ENCODE results near the gene DDC.
"Not testable (repeated sequence)": the region's sequence is repeated elsewhere in the genome, so short reads cannot be mapped to it uniquely, and the experiment has no call there.

The DDC gene

DNA sequence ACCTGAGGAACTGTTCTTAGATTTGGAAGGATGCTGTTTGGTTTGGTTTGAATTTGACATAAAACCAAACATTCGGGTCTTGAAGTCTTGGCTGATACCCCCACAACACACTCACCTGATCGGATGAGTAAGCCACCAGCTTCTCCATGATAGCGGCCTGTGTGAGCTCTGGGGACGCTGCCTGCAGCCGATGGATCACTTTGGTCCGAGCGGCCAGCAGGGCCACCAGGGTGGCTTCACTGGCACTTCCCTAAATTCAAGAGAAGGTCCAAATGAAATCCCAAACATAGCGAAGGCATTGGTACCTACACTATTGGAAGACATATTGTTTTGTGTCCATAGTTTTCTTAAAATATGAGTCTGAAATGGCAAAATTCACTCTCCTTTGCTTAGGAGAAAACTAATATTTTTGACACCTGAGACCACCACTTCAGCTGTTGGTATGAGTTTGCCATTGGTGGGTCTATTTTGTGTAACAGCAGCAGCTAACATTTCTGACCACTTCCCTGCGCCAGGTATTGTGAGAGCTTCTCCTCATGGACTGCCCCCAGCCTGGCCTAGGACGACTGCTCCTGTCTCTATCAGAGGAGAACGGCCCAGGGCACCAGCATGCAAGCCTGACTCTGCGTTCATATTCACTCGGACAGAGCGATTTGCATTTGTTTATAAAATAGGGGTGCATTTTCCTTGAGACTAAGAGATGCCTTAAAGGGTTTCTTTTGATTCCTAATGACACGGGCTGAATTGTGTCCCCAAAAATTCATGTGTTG, 35.9 kb downstream of the DDC start:
- Histone ChIP-seq H4K20me1 (ENCODE audit: low read depth, low read length) (no peaks in the 10 kb centered on the region), H3K4me3 (ENCODE audit: insufficient read depth, low read length, poor library complexity, severe bottlenecking) (no peak overlapping the region), H3F3A (ENCODE audit: insufficient read depth) (no peaks in the 10 kb centered on the region), H3K36me3 (ENCODE audit: low read length) (no peaks in the 10 kb centered on the region), H3K4me2 (ENCODE audit: low read depth, low read length, poor library complexity, severe bottlenecking) (no peak overlapping the region), H3K27ac (ENCODE audit: low read depth, low read length) (no peak overlapping the region), H3K9me2 (replicated peaks; ENCODE audit: insufficient read depth, low read length) (no peaks in the 10 kb centered on the region), H3K9ac (ENCODE audit: low read length) (no peak overlapping the region), H2AFZ (ENCODE audit: low read depth, low read length, severe bottlenecking) (no peak overlapping the region), H3K79me2 (ENCODE audit: insufficient read depth, low read length) (no peaks in the 10 kb centered on the region), H3K9me3 (ENCODE audit: insufficient read depth, low read length) (no peaks in the 10 kb centered on the region), H3K27me3 (ENCODE audit: low read length) (no peaks in the 10 kb centered on the region)
- TF ChIP-seq EZH2phosphoT487 (conservative IDR thresholded peaks at IDR 0.05; ENCODE audit: low read length), result no peak
- TF ChIP-seq, protein P1, sequence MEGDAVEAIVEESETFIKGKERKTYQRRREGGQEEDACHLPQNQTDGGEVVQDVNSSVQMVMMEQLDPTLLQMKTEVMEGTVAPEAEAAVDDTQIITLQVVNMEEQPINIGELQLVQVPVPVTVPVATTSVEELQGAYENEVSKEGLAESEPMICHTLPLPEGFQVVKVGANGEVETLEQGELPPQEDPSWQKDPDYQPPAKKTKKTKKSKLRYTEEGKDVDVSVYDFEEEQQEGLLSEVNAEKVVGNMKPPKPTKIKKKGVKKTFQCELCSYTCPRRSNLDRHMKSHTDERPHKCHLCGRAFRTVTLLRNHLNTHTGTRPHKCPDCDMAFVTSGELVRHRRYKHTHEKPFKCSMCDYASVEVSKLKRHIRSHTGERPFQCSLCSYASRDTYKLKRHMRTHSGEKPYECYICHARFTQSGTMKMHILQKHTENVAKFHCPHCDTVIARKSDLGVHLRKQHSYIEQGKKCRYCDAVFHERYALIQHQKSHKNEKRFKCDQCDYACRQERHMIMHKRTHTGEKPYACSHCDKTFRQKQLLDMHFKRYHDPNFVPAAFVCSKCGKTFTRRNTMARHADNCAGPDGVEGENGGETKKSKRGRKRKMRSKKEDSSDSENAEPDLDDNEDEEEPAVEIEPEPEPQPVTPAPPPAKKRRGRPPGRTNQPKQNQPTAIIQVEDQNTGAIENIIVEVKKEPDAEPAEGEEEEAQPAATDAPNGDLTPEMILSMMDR (IDR thresholded peaks at IDR 0.05; ENCODE audit: insufficient read depth, low read length, poor library complexity, severe bottlenecking), result no peak

- TF ChIP-seq EZH2phosphoT487 (conservative IDR thresholded peaks at IDR 0.05; ENCODE audit: low read length), result no peak
- TF ChIP-seq, protein P1 (IDR thresholded peaks at IDR 0.05; ENCODE audit: insufficient read depth, low read length, poor library complexity, severe bottlenecking), result no peak
- no peak overlapping the region for H3K27ac ChIP-seq (ENCODE audit: low read depth, low read length)
Measured at GRCh38 chr7:50528266-50529092, 36.7 kb downstream of the DDC start.

GRCh38 chr7:50519350-50519749, 45.9 kb downstream of the DDC start:
- not testable (repeated sequence) for H4K20me1 ChIP-seq (ENCODE audit: low read depth, low read length); H3K9me2 ChIP-seq (replicated peaks; ENCODE audit: insufficient read depth, low read length); H3K27ac ChIP-seq (ENCODE audit: low read depth, low read length); H2AFZ ChIP-seq (ENCODE audit: low read depth, low read length, severe bottlenecking); H3K9me3 ChIP-seq (ENCODE audit: insufficient read depth, low read length); H3K36me3 ChIP-seq (ENCODE audit: low read length); H3K9ac ChIP-seq (ENCODE audit: low read length); H3K79me2 ChIP-seq (ENCODE audit: insufficient read depth, low read length); H3K4me2 ChIP-seq (ENCODE audit: low read depth, low read length, poor library complexity, severe bottlenecking); H3K27me3 ChIP-seq (ENCODE audit: low read length); H3F3A ChIP-seq (ENCODE audit: insufficient read depth); H3K4me3 ChIP-seq (ENCODE audit: insufficient read depth, low read length, poor library complexity, severe bottlenecking)

More at GRCh38 chr7:50528266-50529092, 36.7 kb downstream of the DDC start:
- no peaks in the 10 kb centered on the region for H3K79me2 ChIP-seq (ENCODE audit: insufficient read depth, low read length)
- H3K9ac ChIP-seq (ENCODE audit: low read length), result no peak overlapping the region
- no peaks in the 10 kb centered on the region for H4K20me1 ChIP-seq (ENCODE audit: low read depth, low read length)
- no peaks in the 10 kb centered on the region for H3K27me3 ChIP-seq (ENCODE audit: low read length)
- no peak overlapping the region for H3K4me2 ChIP-seq (ENCODE audit: low read depth, low read length, poor library complexity, severe bottlenecking)
- H2AFZ ChIP-seq (ENCODE audit: low read depth, low read length, severe bottlenecking), result no peak overlapping the region
- no peaks in the 10 kb centered on the region for H3K9me2 ChIP-seq (replicated peaks; ENCODE audit: insufficient read depth, low read length)
- no peaks in the 10 kb centered on the region for H3K9me3 ChIP-seq (ENCODE audit: insufficient read depth, low read length)
- no peak overlapping the region for H3K4me3 ChIP-seq (ENCODE audit: insufficient read depth, low read length, poor library complexity, severe bottlenecking)
- H3K36me3 ChIP-seq (ENCODE audit: low read length), result no peaks in the 10 kb centered on the region
- H3F3A ChIP-seq (ENCODE audit: insufficient read depth), result no peaks in the 10 kb centered on the region
